WTC11 (cell line): ENCODE data around the gene SLC30A4.

Source experiments
- CTCF ChIP-seq: fragments of 200-600 bp; IDR thresholded peaks from 2 replicates; pipeline ENCODE4 v1.8.0; 2022; ENCODE audit warnings: antibody characterized with exemption
- IRF2 ChIP-seq: sonication (generic); formaldehyde crosslinking; IDR thresholded peaks from 2 replicates; pipeline ENCODE4 v1.8.0; 2022; ENCODE audit warnings: low read depth, missing genetic modification reagents, borderline replicate concordance
- MAX ChIP-seq: sonication (generic); formaldehyde crosslinking; IDR thresholded peaks from 2 replicates; pipeline ENCODE4 v1.8.0; 2022; ENCODE audit warnings: mild to moderate bottlenecking, missing genetic modification reagents
- NFYB ChIP-seq: sonication (generic); formaldehyde crosslinking; conservative IDR thresholded peaks from 2 replicates; pipeline ENCODE4 v1.8.0; 2022; ENCODE audit warnings: low read depth, missing genetic modification reagents
- NR1H2 ChIP-seq: sonication (generic); formaldehyde crosslinking; IDR thresholded peaks from 2 replicates; pipeline ENCODE4 v1.9.0; 2021; ENCODE audit warnings: mild to moderate bottlenecking, moderate library complexity, missing genetic modification reagents
- RELA ChIP-seq: sonication (generic); formaldehyde crosslinking; IDR thresholded peaks from 2 replicates; pipeline ENCODE4 v1.8.1; 2022; ENCODE audit warnings: missing genetic modification reagents, mild to moderate bottlenecking, borderline replicate concordance
- SP1 ChIP-seq: sonication (generic); formaldehyde crosslinking; conservative IDR thresholded peaks from 2 replicates; pipeline ENCODE4 v1.8.1; 2022; ENCODE audit warnings: missing genetic modification reagents
- USF2 ChIP-seq: sonication (generic); formaldehyde crosslinking; IDR thresholded peaks from 2 replicates; pipeline ENCODE4 v1.8.1; 2023; ENCODE audit warnings: mild to moderate bottlenecking, missing genetic modification reagents, moderate library complexity
- ZNF281 ChIP-seq: sonication (generic); formaldehyde crosslinking; IDR thresholded peaks from 2 replicates; pipeline ENCODE4 v1.8.0; 2023; ENCODE audit warnings: mild to moderate bottlenecking, missing genetic modification reagents

- TF ChIP-seq CTCF (no peak), MAX (no peak), USF2 (no peak), IRF2 (CRISPR knock-in tag) (no peak), SP1 (CRISPR knock-in tag) (no peak), NFYB (CRISPR knock-in tag) (no peak), NR1H2 (CRISPR knock-in tag) (no peak), ZNF281 (CRISPR knock-in tag) (no peak), RELA (CRISPR knock-in tag) (no peak)
Observed at GRCh38 chr15:45551676-45552075, 29.1 kb upstream of the SLC30A4 start.
